GM21447 (cell line): ENCODE results near the gene ZNF214.

ENCODE experiments used
- ATAC-seq: cut with Tn5 transposase; IDR thresholded peaks from one replicate; pipeline ENCODE4 v1.9.1; 2021; ENCODE audit not compliant: unreplicated experiment

Gene ZNF214

GRCh38 chr11:7020183-7020917, at the start of gene ZNF214, which contains the start of gene NLRP14:
Gene ZNF214 (minus strand): TSS chr11:7020346. CDS start chr11:7002835, 17,511 bp downstream.
Gene NLRP14 (plus strand): TSS chr11:7020479. CDS start chr11:7038587, 18,108 bp downstream.
- no peak for ATAC-seq

GRCh38 chr11:7062534-7062933, 42.4 kb upstream of the ZNF214 start:
- ATAC-seq = no peak

GRCh38 chr11:7060868-7061267, 40.7 kb upstream of the ZNF214 start:
- no peak for ATAC-seq

- no peak for ATAC-seq
Observed at GRCh38 chr11:7057641-7058040, 37.5 kb upstream of the ZNF214 start.

GRCh38 chr11:7056828-7057513, 36.8 kb upstream of the ZNF214 start:
- no peak for ATAC-seq

GRCh38 chr11:7050191-7050590, 30.0 kb upstream of the ZNF214 start:
- no peak for ATAC-seq

GRCh38 chr11:7046474-7047175, 26.5 kb upstream of the ZNF214 start:
- no peak for ATAC-seq

GRCh38 chr11:7034019-7034418, 13.9 kb upstream of the ZNF214 start:
- ATAC-seq = no peak

GRCh38 chr11:7032692-7033091, 12.5 kb upstream of the ZNF214 start:
- ATAC-seq = no peak

GRCh38 chr11:7031471-7031871, 11.3 kb upstream of the ZNF214 start:
- ATAC-seq = no peak

GRCh38 chr11:7030836-7031235, 10.7 kb upstream of the ZNF214 start:
- ATAC-seq = no peak

GRCh38 chr11:7028141-7028540, 8.0 kb upstream of the ZNF214 start:
- no peak for ATAC-seq

GRCh38 chr11:7021318-7021717, 1.2 kb upstream of the ZNF214 start:
- ATAC-seq = no peak

GRCh38 chr11:7019500-7020182, 505 bp downstream of the ZNF214 start:
- no peak for ATAC-seq

GRCh38 chr11:7016011-7016410, 4.1 kb downstream of the ZNF214 start:
- ATAC-seq = no peak

GRCh38 chr11:7014118-7014517, 6.0 kb downstream of the ZNF214 start:
- no peak for ATAC-seq

- ATAC-seq = no peak
Observed at GRCh38 chr11:7004482-7004881, 15.7 kb downstream of the ZNF214 start.

GRCh38 chr11:6995703-6996102, 24.4 kb downstream of the ZNF214 start:
- ATAC-seq = no peak

GRCh38 chr11:6992457-6993417, 27.4 kb downstream of the ZNF214 start:
- ATAC-seq = no peak

GRCh38 chr11:6992026-6992425, 28.1 kb downstream of the ZNF214 start:
- no peak for ATAC-seq
